Fibroblast of lung (primary cell): Measurements from ENCODE around the gene TMEM98.

Experiments used
- EZH2 ChIP-seq: IDR thresholded peaks from 2 replicates; pipeline ENCODE4 v1.5.1; 2012; ENCODE audit warnings: low read length, control low read depth, mild to moderate bottlenecking; ENCODE audit errors: missing control alignments
- TF ChIP-seq, protein P1 (sequence below), 2 donors: IDR thresholded peaks in 1 of 2; conservative IDR thresholded peaks in 1 of 2; 1 replicate in 1 of 2; 2 replicates in 1 of 2; pipeline ENCODE4 v1.5.1; 2011 to 2012; ENCODE audit warnings: low read length in 2 of 2, control low read depth in 1 of 2, inconsistent platforms in 1 of 2, low read depth in 1 of 2, mild to moderate bottlenecking in 1 of 2

DNA sequence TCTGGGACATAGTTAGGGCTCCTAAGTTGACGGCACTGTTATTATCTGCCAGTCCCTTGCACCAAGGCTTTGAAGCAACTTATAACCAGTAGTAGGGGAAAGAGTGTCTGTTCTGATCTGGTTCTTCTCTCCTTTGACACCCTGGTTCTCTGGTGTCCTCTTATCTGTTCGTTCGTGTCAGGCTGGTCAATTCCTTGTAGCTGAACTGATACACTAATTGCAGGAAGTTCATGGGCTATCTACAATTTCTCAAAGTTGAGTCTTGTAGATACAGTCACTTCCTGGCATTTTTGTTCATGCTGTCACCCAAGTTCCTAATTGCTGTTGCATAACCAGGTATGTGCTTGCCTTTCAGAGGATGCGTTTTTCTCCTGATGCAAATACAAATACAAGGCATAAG lies 33.7 kb upstream of the TMEM98 start:
- TF ChIP-seq EZH2: no peak
- TF ChIP-seq, protein P1, sequence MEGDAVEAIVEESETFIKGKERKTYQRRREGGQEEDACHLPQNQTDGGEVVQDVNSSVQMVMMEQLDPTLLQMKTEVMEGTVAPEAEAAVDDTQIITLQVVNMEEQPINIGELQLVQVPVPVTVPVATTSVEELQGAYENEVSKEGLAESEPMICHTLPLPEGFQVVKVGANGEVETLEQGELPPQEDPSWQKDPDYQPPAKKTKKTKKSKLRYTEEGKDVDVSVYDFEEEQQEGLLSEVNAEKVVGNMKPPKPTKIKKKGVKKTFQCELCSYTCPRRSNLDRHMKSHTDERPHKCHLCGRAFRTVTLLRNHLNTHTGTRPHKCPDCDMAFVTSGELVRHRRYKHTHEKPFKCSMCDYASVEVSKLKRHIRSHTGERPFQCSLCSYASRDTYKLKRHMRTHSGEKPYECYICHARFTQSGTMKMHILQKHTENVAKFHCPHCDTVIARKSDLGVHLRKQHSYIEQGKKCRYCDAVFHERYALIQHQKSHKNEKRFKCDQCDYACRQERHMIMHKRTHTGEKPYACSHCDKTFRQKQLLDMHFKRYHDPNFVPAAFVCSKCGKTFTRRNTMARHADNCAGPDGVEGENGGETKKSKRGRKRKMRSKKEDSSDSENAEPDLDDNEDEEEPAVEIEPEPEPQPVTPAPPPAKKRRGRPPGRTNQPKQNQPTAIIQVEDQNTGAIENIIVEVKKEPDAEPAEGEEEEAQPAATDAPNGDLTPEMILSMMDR (conservative IDR thresholded peaks at IDR 0.05 in 1 of 2, IDR thresholded peaks at IDR 0.05 in 1 of 2; ENCODE audit: low read depth in 1 of 2, low read length in 2 of 2): no peak
